OCI-LY1 (cell line): ENCODE measurements around the gene ARRDC2.
A peak's percentile ranks its signal among the peaks of the same experiment; 100 is the strongest.

Experiments used
- H2AFZ ChIP-seq: fragments of 200-600 bp; sonication (generic), shearing (Covaris generic); 2 replicates; pipeline ENCODE4 v1.6.0; 2014; ENCODE audit warnings: antibody characterized with exemption, mild to moderate bottlenecking, low read length
- H3F3A ChIP-seq: fragments of 200-600 bp; sonication (generic), shearing (Covaris generic); 2 replicates; pipeline ENCODE4 v1.6.0; 2014; ENCODE audit warnings: mild to moderate bottlenecking, antibody characterized with exemption, low read length, moderate library complexity; ENCODE audit not compliant: insufficient read depth
- H3K27ac ChIP-seq: fragments of 200-600 bp; sonication (generic); 2 replicates; pipeline ENCODE4 v1.5.1; 2014; ENCODE audit warnings: low read length, mixed run types, mild to moderate bottlenecking, low read depth; ENCODE audit not compliant: poor library complexity, severe bottlenecking
- H3K27me3 ChIP-seq: fragments of 200-600 bp; sonication (generic); 2 replicates; pipeline ENCODE4 v1.6.0; 2014; ENCODE audit warnings: antibody characterized with exemption, mild to moderate bottlenecking, low read length, moderate library complexity; ENCODE audit not compliant: insufficient read depth
- H3K36me3 ChIP-seq: fragments of 200-600 bp; sonication (generic); 2 replicates; pipeline ENCODE4 v1.6.1; 2014; ENCODE audit warnings: mild to moderate bottlenecking, antibody characterized with exemption, low read length, moderate library complexity, mixed read lengths; ENCODE audit not compliant: insufficient read depth
- H3K4me1 ChIP-seq: fragments of 200-600 bp; sonication (generic); 2 replicates; pipeline ENCODE4 v1.5.1; 2014; ENCODE audit warnings: mild to moderate bottlenecking, low read length, moderate library complexity; ENCODE audit not compliant: insufficient read depth, severe bottlenecking
- H3K4me2 ChIP-seq: fragments of 200-600 bp; sonication (generic), shearing (Covaris generic); 2 replicates; pipeline ENCODE4 v1.6.1; 2014; ENCODE audit warnings: low read length
- H3K4me3 ChIP-seq: fragments of 200-600 bp; sonication (generic); 2 replicates; pipeline ENCODE4 v1.5.1; 2014; ENCODE audit warnings: low read length, low read depth, mild to moderate bottlenecking, mixed read lengths; ENCODE audit not compliant: poor library complexity, severe bottlenecking
- H3K79me2 ChIP-seq: fragments of 200-600 bp; shearing (Covaris generic); 2 replicates; pipeline ENCODE4 v1.6.1; 2016; ENCODE audit warnings: mixed run types, low read length, mixed read lengths; ENCODE audit not compliant: insufficient read depth
- H3K9ac ChIP-seq: fragments of 200-600 bp; sonication (generic), shearing (Covaris generic); 2 replicates; pipeline ENCODE4 v1.6.1; 2014; ENCODE audit warnings: mild to moderate bottlenecking, low read length, mixed read lengths
- H3K9me2 ChIP-seq: fragments of 200-600 bp; sonication (generic), shearing (Covaris generic); 2 replicates; pipeline ENCODE4 v1.6.1; 2014; ENCODE audit warnings: low read depth, mild to moderate bottlenecking, low read length, mixed read lengths
- H3K9me3 ChIP-seq: fragments of 200-600 bp; shearing (Covaris generic); 2 replicates; pipeline ENCODE4 v1.6.1; 2014; ENCODE audit warnings: low read length, mixed read lengths
- H4K20me1 ChIP-seq: fragments of 200-600 bp; sonication (generic), shearing (Covaris generic); 2 replicates; pipeline ENCODE4 v1.6.0; 2016; ENCODE audit warnings: mild to moderate bottlenecking, low read length; ENCODE audit not compliant: insufficient read depth
- EZH2 ChIP-seq: fragments of 200-600 bp; sonication (generic), shearing (Covaris generic); IDR thresholded peaks from 2 replicates; pipeline ENCODE4 v1.8.0; 2017; ENCODE audit warnings: borderline replicate concordance, mixed run types, mild to moderate bottlenecking, antibody characterized with exemption, low read length, moderate library complexity, mixed read lengths
- TF ChIP-seq, protein P1 (sequence below): fragments of 200-600 bp; sonication (generic), shearing (Covaris generic); IDR thresholded peaks from 2 replicates; pipeline ENCODE4 v1.5.1; 2017; ENCODE audit warnings: mild to moderate bottlenecking, antibody characterized with exemption, low read length, moderate library complexity, mixed read lengths

Gene ARRDC2

DNA sequence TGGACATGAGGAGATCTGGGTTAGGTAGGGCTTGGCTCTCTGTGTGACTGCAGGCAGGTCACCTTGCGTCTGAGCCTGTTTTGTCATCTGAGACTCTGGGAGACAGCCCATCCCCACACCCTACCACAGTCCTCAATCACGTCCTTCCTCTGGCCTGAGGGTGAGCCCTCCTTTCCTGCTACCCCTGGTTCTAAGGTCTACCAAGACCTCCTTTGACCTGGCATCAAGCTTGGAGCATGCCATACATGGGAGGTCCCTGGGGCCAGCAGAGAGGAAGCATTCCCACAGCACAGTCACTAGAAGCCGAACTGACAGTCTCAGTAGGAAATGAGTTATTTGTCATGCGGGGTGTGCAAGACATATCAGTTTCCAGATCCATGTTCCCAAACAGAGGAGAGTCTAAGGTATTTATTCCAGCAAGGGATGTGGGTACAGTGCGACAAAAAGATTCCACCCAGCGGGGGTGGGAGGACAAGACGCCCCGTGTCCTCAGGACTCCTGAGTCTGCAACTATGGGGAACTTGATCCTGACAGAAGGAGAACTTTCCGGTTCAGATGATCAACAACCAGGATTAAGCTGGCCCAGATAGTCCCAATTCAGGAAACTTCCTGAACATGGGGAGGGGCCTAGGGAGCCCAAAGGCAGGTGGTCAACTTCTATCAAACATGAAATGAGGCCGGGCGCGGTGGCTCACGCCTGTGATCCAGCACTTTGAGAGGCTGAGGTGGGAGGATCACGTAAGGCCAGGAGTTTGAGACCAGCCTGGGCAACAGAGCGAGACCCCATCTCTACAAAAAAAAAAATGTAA lies 9.5 kb downstream of the ARRDC2 start:
- Histone ChIP-seq H3K79me2 (no peaks in the 10 kb centered on the region), H2AFZ (no peak overlapping the region), H4K20me1 (no peaks in the 10 kb centered on the region), H3K9ac (no peak overlapping the region), H3K9me3 (no peaks in the 10 kb centered on the region), H3K4me1 (peaks cover 22% of the 10 kb centered on the region), H3K36me3 (peaks cover 28% of the 10 kb centered on the region), H3K27me3 (no peaks in the 10 kb centered on the region), H3K4me3 (no peak overlapping the region), H3K4me2 (no peak overlapping the region), H3K27ac (peak overlapping the region; percentile 51), H3K9me2 (no peaks in the 10 kb centered on the region), H3F3A (no peaks in the 10 kb centered on the region)
- TF ChIP-seq, protein P1, sequence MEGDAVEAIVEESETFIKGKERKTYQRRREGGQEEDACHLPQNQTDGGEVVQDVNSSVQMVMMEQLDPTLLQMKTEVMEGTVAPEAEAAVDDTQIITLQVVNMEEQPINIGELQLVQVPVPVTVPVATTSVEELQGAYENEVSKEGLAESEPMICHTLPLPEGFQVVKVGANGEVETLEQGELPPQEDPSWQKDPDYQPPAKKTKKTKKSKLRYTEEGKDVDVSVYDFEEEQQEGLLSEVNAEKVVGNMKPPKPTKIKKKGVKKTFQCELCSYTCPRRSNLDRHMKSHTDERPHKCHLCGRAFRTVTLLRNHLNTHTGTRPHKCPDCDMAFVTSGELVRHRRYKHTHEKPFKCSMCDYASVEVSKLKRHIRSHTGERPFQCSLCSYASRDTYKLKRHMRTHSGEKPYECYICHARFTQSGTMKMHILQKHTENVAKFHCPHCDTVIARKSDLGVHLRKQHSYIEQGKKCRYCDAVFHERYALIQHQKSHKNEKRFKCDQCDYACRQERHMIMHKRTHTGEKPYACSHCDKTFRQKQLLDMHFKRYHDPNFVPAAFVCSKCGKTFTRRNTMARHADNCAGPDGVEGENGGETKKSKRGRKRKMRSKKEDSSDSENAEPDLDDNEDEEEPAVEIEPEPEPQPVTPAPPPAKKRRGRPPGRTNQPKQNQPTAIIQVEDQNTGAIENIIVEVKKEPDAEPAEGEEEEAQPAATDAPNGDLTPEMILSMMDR: no peak
- TF ChIP-seq EZH2: no peak

DNA sequence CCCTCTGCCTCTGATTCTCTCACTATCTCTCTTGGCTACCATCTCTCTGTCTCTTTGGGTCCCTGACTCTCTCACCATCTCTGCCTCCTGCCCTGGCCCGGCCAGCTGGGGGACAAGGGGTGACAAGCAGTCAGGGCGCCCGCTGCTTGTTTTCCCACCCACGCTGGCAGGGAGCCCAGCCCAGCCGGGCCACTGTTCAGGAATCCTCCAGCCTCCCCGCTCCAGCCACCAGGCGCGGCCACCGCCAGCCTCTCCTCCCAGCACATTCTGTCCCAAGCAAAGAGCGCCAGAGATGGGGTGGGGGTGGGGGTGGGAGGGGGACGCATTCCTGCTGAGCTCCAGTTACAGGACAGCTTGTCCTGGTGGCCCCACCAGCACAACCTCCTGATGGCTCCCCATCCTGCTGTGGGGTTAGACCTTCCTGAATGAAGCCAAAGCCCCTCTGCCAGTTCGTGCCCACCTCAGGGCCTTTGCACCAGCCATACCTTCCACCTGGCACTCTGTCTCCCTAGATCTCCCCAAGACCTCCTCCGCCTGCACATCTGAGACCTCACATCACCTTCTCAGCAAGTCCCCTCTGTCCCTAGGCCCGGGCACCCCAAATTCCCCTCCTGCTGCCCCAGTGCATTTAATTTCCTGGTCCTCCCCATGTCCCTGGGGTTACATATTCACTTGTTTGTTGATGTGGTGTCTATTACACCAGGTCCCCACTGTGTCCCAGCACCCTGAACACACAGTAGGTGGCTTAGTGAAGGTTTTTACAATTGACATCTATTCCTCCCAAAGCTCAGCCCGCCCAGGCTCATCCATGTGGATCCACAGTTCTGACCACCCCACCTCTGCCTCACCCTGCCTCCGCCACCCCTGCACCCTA lies 12.5 kb downstream of the ARRDC2 start:
- peaks cover 44% of the 10 kb centered on the region for H3K4me1 ChIP-seq
- no peak overlapping the region for H3K4me3 ChIP-seq
- no peaks in the 10 kb centered on the region for H4K20me1 ChIP-seq
- no peaks in the 10 kb centered on the region for H3F3A ChIP-seq
- H2AFZ ChIP-seq: 0 out of 2 replicates have a peak overlapping the region, but pooled peaks have one; percentile 79
- H3K36me3 ChIP-seq: peaks cover 4% of the 10 kb centered on the region; the same call in 1 of the 2 replicates
- H3K9me2 ChIP-seq: no peaks in the 10 kb centered on the region
- no peaks in the 10 kb centered on the region for H3K27me3 ChIP-seq
- peak overlapping the region; percentile 86; the same call in 1 of the 2 replicates for H3K4me2 ChIP-seq
- H3K27ac ChIP-seq: peak overlapping the region; percentile 92
- H3K79me2 ChIP-seq: no peaks in the 10 kb centered on the region
- no peaks in the 10 kb centered on the region for H3K9me3 ChIP-seq
- TF ChIP-seq, protein P1: no peak
- no peak for TF ChIP-seq EZH2
- peak overlapping the region; percentile 88; the same call in 1 of the 2 replicates for H3K9ac ChIP-seq

DNA sequence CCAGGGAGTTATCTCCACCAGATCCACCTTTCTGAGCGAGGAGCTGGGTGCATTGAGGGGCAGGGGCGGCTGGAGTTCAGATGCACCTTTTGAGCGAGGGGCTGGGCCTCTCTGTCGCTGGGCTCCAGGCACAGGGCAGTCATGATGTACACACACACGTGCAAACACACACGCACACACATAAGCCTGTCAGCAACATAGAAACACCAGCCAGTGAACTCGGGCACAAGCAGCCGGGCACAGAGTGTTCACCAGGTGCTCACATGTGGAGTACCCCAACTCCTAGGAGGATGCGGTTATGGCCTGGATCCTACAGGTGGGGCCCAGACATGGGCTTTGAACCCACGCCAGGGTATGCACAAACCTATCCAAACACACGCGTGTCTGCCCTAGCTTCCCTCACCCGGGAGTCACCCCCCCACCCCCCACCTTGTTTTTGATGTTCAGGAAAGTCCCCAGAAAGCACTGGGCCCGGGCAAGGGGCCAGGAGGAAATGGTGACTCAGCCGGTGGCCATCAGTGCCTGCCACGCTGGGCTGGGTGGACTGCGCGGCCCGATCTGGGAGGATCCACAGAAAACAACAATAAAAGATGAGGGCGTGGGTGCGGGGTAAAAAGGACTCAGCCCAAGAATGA lies 13.3 kb downstream of the ARRDC2 start:
- Histone ChIP-seq H3K9ac (peak overlapping the region; percentile 88), H3K79me2 (no peaks in the 10 kb centered on the region), H4K20me1 (no peaks in the 10 kb centered on the region), H3K9me3 (no peaks in the 10 kb centered on the region), H3K4me3 (peak overlapping the region; percentile 73), H3K27me3 (no peaks in the 10 kb centered on the region), H3K9me2 (no peaks in the 10 kb centered on the region), H3F3A (no peaks in the 10 kb centered on the region), H2AFZ (no peak overlapping the region), H3K4me1 (peaks cover 44% of the 10 kb centered on the region), H3K36me3 (no peaks in the 10 kb centered on the region), H3K27ac (peak overlapping the region; percentile 92), H3K4me2 (peak overlapping the region; percentile 86)
- no peak for TF ChIP-seq EZH2
- TF ChIP-seq, protein P1: no peak
